H9 (cell line): Measurements from ENCODE around the gene EXOSC10. TPM values are rescaled to one million over a fixed set of nuclear protein-coding genes. Genes with fewer than 3 reads are reported as not detected.
A peak's percentile ranks its signal among the peaks of the same experiment; 100 is the strongest.

Source experiments
- DNase-seq: peaks from one replicate; pipeline ENCODE4 v3.0.0-alpha.2; 2017
- H2AFZ ChIP-seq: one replicate; pipeline ENCODE4 v1.6.1; 2013; ENCODE audit warnings: mild to moderate bottlenecking, low read length, control low read depth, moderate library complexity
- H2AK5ac ChIP-seq: 2 replicates; pipeline ENCODE4 v1.6.1; 2013; ENCODE audit warnings: low read length, control low read depth, mixed read lengths; ENCODE audit not compliant: insufficient read length
- H2BK120ac ChIP-seq: one replicate; pipeline ENCODE4 v1.6.1; 2013; ENCODE audit warnings: low read depth, mild to moderate bottlenecking, low read length, control low read depth, inconsistent platforms; ENCODE audit not compliant: poor library complexity, severe bottlenecking
- H2BK12ac ChIP-seq: 2 replicates; pipeline ENCODE4 v1.6.1; 2013; ENCODE audit warnings: low read length, control low read depth, mixed read lengths, low read depth; ENCODE audit not compliant: insufficient read length
- H2BK15ac ChIP-seq: 2 replicates; pipeline ENCODE4 v1.6.1; 2013; ENCODE audit warnings: low read depth, low read length, control low read depth
- H2BK20ac ChIP-seq: one replicate; pipeline ENCODE4 v1.6.1; 2013; ENCODE audit warnings: low read depth, mild to moderate bottlenecking, low read length, control low read depth, inconsistent platforms; ENCODE audit not compliant: poor library complexity, severe bottlenecking
- H2BK5ac ChIP-seq: 2 replicates; pipeline ENCODE4 v1.6.1; 2013; ENCODE audit warnings: low read length, control low read depth, mixed read lengths; ENCODE audit not compliant: insufficient read length
- H3K14ac ChIP-seq: 2 replicates; pipeline ENCODE4 v1.6.1; 2013; ENCODE audit warnings: low read length, control low read depth; ENCODE audit not compliant: insufficient read depth
- H3K18ac ChIP-seq: 2 replicates; pipeline ENCODE4 v1.6.1; 2013; ENCODE audit warnings: low read depth, mild to moderate bottlenecking, mixed read lengths, low read length, control low read depth; ENCODE audit not compliant: insufficient read length
- H3K23ac ChIP-seq: 2 replicates; pipeline ENCODE4 v1.6.1; 2013; ENCODE audit warnings: low read length, control low read depth, mixed read lengths, low read depth; ENCODE audit not compliant: insufficient read length
- H3K23me2 ChIP-seq: 2 replicates; pipeline ENCODE4 v1.6.1; 2013; ENCODE audit warnings: low read depth, mild to moderate bottlenecking, mixed read lengths, low read length, control low read depth; ENCODE audit not compliant: insufficient read length, poor library complexity, severe bottlenecking
- H3K27ac ChIP-seq: 2 replicates; pipeline ENCODE4 v1.5.1; 2013; ENCODE audit warnings: low read length, control low read depth, mixed read lengths, low read depth; ENCODE audit not compliant: insufficient read length
- H3K27me3 ChIP-seq: 2 replicates; pipeline ENCODE4 v1.6.1; 2013; ENCODE audit warnings: low read length, control low read depth, inconsistent platforms; ENCODE audit not compliant: insufficient read depth
- H3K4ac ChIP-seq: 2 replicates; pipeline ENCODE4 v1.6.1; 2013; ENCODE audit warnings: low read depth, mild to moderate bottlenecking, control low read depth, inconsistent platforms, low read length, moderate library complexity
- H3K4me1 ChIP-seq: 2 replicates; pipeline ENCODE4 v1.6.1; 2013; ENCODE audit warnings: low read length, control low read depth, inconsistent platforms; ENCODE audit not compliant: insufficient read depth
- H3K4me2 ChIP-seq: 2 replicates; pipeline ENCODE4 v1.6.1; 2013; ENCODE audit warnings: low read length, control low read depth, mixed read lengths; ENCODE audit not compliant: insufficient read length, insufficient read depth
- H3K56ac ChIP-seq: 2 replicates; pipeline ENCODE4 v1.6.1; 2013; ENCODE audit warnings: low read depth, mild to moderate bottlenecking, mixed read lengths, low read length, control low read depth; ENCODE audit not compliant: insufficient read length
- H3K79me1 ChIP-seq: 2 replicates; pipeline ENCODE4 v1.6.1; 2013; ENCODE audit warnings: low read depth, mild to moderate bottlenecking, moderate library complexity, low read length, control low read depth, inconsistent platforms; ENCODE audit not compliant: insufficient read depth, poor library complexity, severe bottlenecking
- H3K79me2 ChIP-seq: 2 replicates; pipeline ENCODE4 v1.6.1; 2013; ENCODE audit warnings: low read length, control low read depth, inconsistent platforms; ENCODE audit not compliant: insufficient read depth
- H3K9ac ChIP-seq: 2 replicates; pipeline ENCODE4 v1.6.1; 2013; ENCODE audit warnings: low read length, control low read depth, mixed read lengths; ENCODE audit not compliant: insufficient read length; ENCODE audit errors: extremely low read depth
- H3K9me3 ChIP-seq: one replicate; pipeline ENCODE4 v1.6.1; 2013; ENCODE audit warnings: low read depth, low read length, inconsistent platforms; ENCODE audit not compliant: control insufficient read depth
- H3T11ph ChIP-seq: one replicate; pipeline ENCODE4 v1.6.1; 2013; ENCODE audit warnings: mild to moderate bottlenecking, low read length, control low read depth, inconsistent platforms
- H4K20me1 ChIP-seq: one replicate; pipeline ENCODE4 v1.6.1; 2013; ENCODE audit not compliant: control insufficient read depth, insufficient read length, insufficient read depth
- H4K5ac ChIP-seq: 2 replicates; pipeline ENCODE4 v1.6.1; 2013; ENCODE audit warnings: low read depth, mild to moderate bottlenecking, mixed read lengths, low read length, control low read depth; ENCODE audit not compliant: insufficient read length
- H4K8ac ChIP-seq: replicated peaks from 2 replicates; pipeline ENCODE4 v1.6.1; 2013; ENCODE audit warnings: low read length, control low read depth, mixed read lengths, low read depth; ENCODE audit not compliant: insufficient read length
- H4K91ac ChIP-seq: 2 replicates; pipeline ENCODE4 v1.6.1; 2013; ENCODE audit warnings: low read depth, mild to moderate bottlenecking, moderate library complexity, mixed read lengths, low read length, control low read depth; ENCODE audit not compliant: insufficient read length
- H3K27ac Mint-ChIP-seq, 3 experiments: 2 replicates in 2 of 3; 3 replicates in 1 of 3; pipeline ENCODE4 v1.8.0; 2020 to 2021; ENCODE audit warnings: mixed read lengths in 3 of 3, mild to moderate bottlenecking in 1 of 3, moderate library complexity in 1 of 3
- H3K27me3 Mint-ChIP-seq: 2 replicates; pipeline ENCODE4 v1.8.0; 2021; ENCODE audit warnings: low read depth, mild to moderate bottlenecking, moderate library complexity, mixed read lengths
- H3K36me3 Mint-ChIP-seq, 3 experiments: 2 replicates in 2 of 3; 3 replicates in 1 of 3; pipeline ENCODE4 v1.8.0; 2020 to 2021; ENCODE audit warnings: low read depth in 3 of 3, mixed read lengths in 3 of 3; ENCODE audit not compliant: insufficient read depth in 1 of 3
- H3K4me1 Mint-ChIP-seq, 2 experiments: 2 replicates each; pipeline ENCODE4 v1.8.0; 2020; ENCODE audit warnings: mixed read lengths in 2 of 2
- H3K4me3 Mint-ChIP-seq, 2 experiments: 2 replicates in 1 of 2; 3 replicates in 1 of 2; pipeline ENCODE4 v1.8.0; 2020 to 2021; ENCODE audit warnings: mild to moderate bottlenecking in 2 of 2, mixed read lengths in 2 of 2, moderate library complexity in 1 of 2
- H3K9me3 Mint-ChIP-seq, 2 experiments: 2 replicates in 1 of 2; 3 replicates in 1 of 2; pipeline ENCODE4 v1.8.0; 2020; ENCODE audit warnings: mild to moderate bottlenecking in 2 of 2, mixed read lengths in 2 of 2, moderate library complexity in 1 of 2
- CTCF ChIP-seq: fragments of 200-600 bp; sonication (generic); conservative IDR thresholded peaks from 3 replicates; pipeline ENCODE4 v1.8.0; 2021; ENCODE audit warnings: antibody characterized with exemption, mild to moderate bottlenecking
- WGBS: extraction: QIAGEN DNeasy Blood & Tissue Kit; methylation state at CpG from one replicate; pipeline ENCODE4 v1.1.7; 2013; ENCODE audit warnings: missing lambda C conversion rate, low lambda C conversion rate, mixed read lengths; ENCODE audit not compliant: insufficient read length; ENCODE audit errors: extremely low coverage; 5-methylcytosine and 5-hydroxymethylcytosine counted together
- total RNA-seq: library from RNA; stranded (reverse); gene quantifications from 2 replicates; pipeline ENCODE4 v1.2.1, GENCODE V29; 2021

EXOSC10 gene
- total RNA-seq, 1 experiment from 2014 or later = 83.4 TPM

DNA sequence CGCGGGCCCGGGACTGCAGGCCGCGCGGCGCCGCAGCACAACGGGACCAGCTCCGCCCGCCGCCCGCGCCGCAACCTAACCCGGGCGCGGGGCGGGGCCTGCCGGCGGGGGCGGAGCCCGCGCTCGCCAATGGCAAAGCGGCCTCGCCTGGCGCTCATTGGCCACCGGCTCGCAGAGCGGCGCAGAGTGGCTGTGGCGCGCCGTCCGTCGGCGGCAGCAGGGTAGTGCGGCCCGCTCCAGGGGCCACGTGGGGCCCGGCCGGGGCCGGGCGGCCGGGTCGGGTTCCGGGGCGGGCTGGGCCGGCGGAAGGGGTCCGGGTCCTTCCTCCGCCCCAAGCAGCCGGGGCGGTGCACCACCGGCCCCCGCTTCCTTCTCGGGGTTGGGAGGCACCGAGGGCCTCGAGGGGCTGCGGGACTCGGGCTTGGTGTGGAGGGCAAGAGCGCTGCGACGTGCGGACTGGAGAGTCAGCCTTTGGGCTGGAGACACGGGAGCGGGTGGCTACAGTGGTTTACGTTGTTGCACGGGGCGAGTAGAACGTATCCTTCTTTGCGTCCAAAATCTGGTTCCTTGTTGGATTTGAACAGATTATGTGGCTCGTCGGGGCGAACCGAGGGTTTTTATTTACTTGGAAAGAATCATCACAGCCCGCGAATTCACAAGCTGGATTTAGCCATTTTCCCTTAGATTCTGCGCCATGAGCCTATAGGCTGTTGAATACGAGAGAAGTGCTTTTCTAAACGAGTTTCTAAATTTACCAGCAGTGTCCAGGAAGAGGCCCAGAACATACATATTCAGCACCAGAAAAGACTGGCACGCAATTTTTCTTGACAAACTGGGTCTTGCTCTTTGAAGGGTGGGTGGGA is 39.5 kb downstream of the EXOSC10 start, which contains the start of gene SRM:
SRM (minus strand) TSS at position 51 of the 863 bp plus-strand sequence. CDS start 75 bp downstream, outside the sequence.
- peak within 1 kb of the TSS; percentile 45 for H3K18ac ChIP-seq
- H2BK15ac ChIP-seq = no peak within 1 kb of the TSS
- peak within 1 kb of the TSS; percentile 5 for H3K23ac ChIP-seq
- no CpG with 5 or more reads among the region's 83 CpGs for WGBS
- H4K91ac ChIP-seq = no peak within 1 kb of the TSS
- no peaks in the 10 kb centered on the region for H3K9me3 ChIP-seq
- H3T11ph ChIP-seq = no peak within 1 kb of the TSS
- H2AK5ac ChIP-seq = no peak within 1 kb of the TSS
- H2BK120ac ChIP-seq = no peak within 1 kb of the TSS
- peak within 1 kb of the TSS; percentile 92 for H3K14ac ChIP-seq
- Mint-ChIP-seq H3K4me1 (peaks cover 13 to 19% of the 10 kb centered on the region in 2 experiments), H3K4me3 (peak within 1 kb of the TSS; percentile 93 to 96), H3K36me3 (peaks cover 27 to 64% (median 37%) of the 10 kb centered on the region in 3 experiments), H3K27me3 (no peaks in the 10 kb centered on the region), H3K9me3 (no peaks in the 10 kb centered on the region), H3K27ac (peak within 1 kb of the TSS; percentile 88 to 96 (median 93); a peak in 5 of 7 replicates)
- no peaks in the 10 kb centered on the region; the same call in 1 of the 2 replicates for H3K27me3 ChIP-seq
- H3K79me1 ChIP-seq = no peaks in the 10 kb centered on the region
- H2BK20ac ChIP-seq = no peak within 1 kb of the TSS
- H2BK12ac ChIP-seq = no peak within 1 kb of the TSS
- no peak within 1 kb of the TSS for H3K56ac ChIP-seq
- no peaks in the 10 kb centered on the region for H3K4me1 ChIP-seq
- H4K20me1 ChIP-seq = no peaks in the 10 kb centered on the region
- no peak within 1 kb of the TSS for H4K8ac ChIP-seq
- peak within 1 kb of the TSS; percentile 89 for H3K9ac ChIP-seq
- H4K5ac ChIP-seq = no peak within 1 kb of the TSS
- peak; percentile 91 for DNase-seq
- peaks cover 2% of the 10 kb centered on the region; the same call in 1 of the 2 replicates for H3K79me2 ChIP-seq
- H2AFZ ChIP-seq = peak within 1 kb of the TSS; percentile 9
- no peak within 1 kb of the TSS for H3K4ac ChIP-seq
- peak within 1 kb of the TSS; percentile 94 for H3K4me2 ChIP-seq
- no peak within 1 kb of the TSS for H2BK5ac ChIP-seq
- TF ChIP-seq CTCF = peak; percentile 46; the same call in 2 of the 3 replicates
- peak within 1 kb of the TSS; percentile 21 for H3K27ac ChIP-seq
- H3K23me2 ChIP-seq = peaks cover 7% of the 10 kb centered on the region
